ENCODE data around the gene RBM27.

- TF ChIP-seq ELF1 (IDR thresholded peaks at IDR 0.05) = no peak
- TF ChIP-seq POLR2AphosphoS5 (IDR thresholded peaks at IDR 0.05; ENCODE audit: low read depth, low read length) = no peak
- TF ChIP-seq CHD2 (IDR thresholded peaks at IDR 0.05; ENCODE audit: low read length, partially characterized antibody) = no peak
- TF ChIP-seq RFX5 (IDR thresholded peaks at IDR 0.05; ENCODE audit: low read length) = no peak
- TF ChIP-seq EP300 (IDR thresholded peaks at IDR 0.05; ENCODE audit: borderline replicate concordance in 1 of 2, low read depth in 1 of 2, low read length in 1 of 2) = no peak
- no peak for TF ChIP-seq USF2 (IDR thresholded peaks at IDR 0.05; ENCODE audit: borderline replicate concordance, low read depth, low read length)
- no peak for TF ChIP-seq CTCF (IDR thresholded peaks at IDR 0.05)
- no peak for TF ChIP-seq GATA2 (CRISPR knock-in tag; IDR thresholded peaks at IDR 0.05)
These were observed 15.0 kb upstream of the RBM27 start for GRCh38 chr5:146188358-146188757.
